ENCODE measurements around the gene SALL4.

SALL4 gene

GRCh38 chr20:51734876-51735720 is 67.2 kb downstream of the SALL4 start:
- no peak for DNase-seq

GRCh38 chr20:51733070-51733469 is 69.3 kb downstream of the SALL4 start:
- no peak for DNase-seq

Data from NCI-H510A (cell line).